GM12878 (cell line): ENCODE measurements around the gene PSMD13.

Experiments
- ASH2L ChIP-seq: fragments of 300-600, 200-600 bp; sonication (generic); IDR thresholded peaks from 2 replicates; pipeline ENCODE4 v1.6.1; 2017; ENCODE audit warnings: low read depth, mild to moderate bottlenecking, borderline replicate concordance
- EGR1 ChIP-seq, 2 experiments: IDR thresholded peaks; 1 replicate in 1 of 2; 2 replicates in 1 of 2; pipeline ENCODE4 v1.6.1; 2011 to 2012; ENCODE audit warnings: low read depth in 2 of 2, low read length in 2 of 2, borderline replicate concordance in 1 of 2, mild to moderate bottlenecking in 1 of 2, moderate library complexity in 1 of 2
- ESRRA ChIP-seq: IDR thresholded peaks from 2 replicates; pipeline ENCODE4 v1.6.1; 2012; ENCODE audit warnings: mild to moderate bottlenecking, low read length, improper control_type of control experiment
- EZH2 ChIP-seq: IDR thresholded peaks from 2 replicates; pipeline ENCODE4 v1.6.1; 2012; ENCODE audit warnings: low read depth, mild to moderate bottlenecking, control low read depth, inconsistent platforms, low read length, borderline replicate concordance; ENCODE audit not compliant: control insufficient read depth
- MXI1 ChIP-seq: fragments of 150-350 bp; IDR thresholded peaks from 2 replicates; pipeline ENCODE4 v1.6.1; 2011; ENCODE audit warnings: low read depth, mild to moderate bottlenecking, inconsistent platforms, low read length, improper control_type of control experiment
- RAD21 ChIP-seq: IDR thresholded peaks from 2 replicates; pipeline ENCODE4 v1.6.1; 2011; ENCODE audit warnings: mild to moderate bottlenecking, low read depth, low read length, moderate library complexity; ENCODE audit not compliant: insufficient read depth
- RAD51 ChIP-seq: fragments of 450-650 bp; IDR thresholded peaks from 2 replicates; pipeline ENCODE4 v1.6.1; 2016; ENCODE audit warnings: moderate library complexity, mild to moderate bottlenecking, inconsistent platforms
- RB1 ChIP-seq: fragments of 450-650 bp; formaldehyde crosslinking; IDR thresholded peaks from 2 replicates; pipeline ENCODE4 v1.6.1; 2017; ENCODE audit warnings: mild to moderate bottlenecking, borderline replicate concordance
- TF ChIP-seq, protein P1 (sequence below): IDR thresholded peaks from 2 replicates; pipeline ENCODE4 v1.6.1; 2012; ENCODE audit warnings: low read length, inconsistent platforms

DNA sequence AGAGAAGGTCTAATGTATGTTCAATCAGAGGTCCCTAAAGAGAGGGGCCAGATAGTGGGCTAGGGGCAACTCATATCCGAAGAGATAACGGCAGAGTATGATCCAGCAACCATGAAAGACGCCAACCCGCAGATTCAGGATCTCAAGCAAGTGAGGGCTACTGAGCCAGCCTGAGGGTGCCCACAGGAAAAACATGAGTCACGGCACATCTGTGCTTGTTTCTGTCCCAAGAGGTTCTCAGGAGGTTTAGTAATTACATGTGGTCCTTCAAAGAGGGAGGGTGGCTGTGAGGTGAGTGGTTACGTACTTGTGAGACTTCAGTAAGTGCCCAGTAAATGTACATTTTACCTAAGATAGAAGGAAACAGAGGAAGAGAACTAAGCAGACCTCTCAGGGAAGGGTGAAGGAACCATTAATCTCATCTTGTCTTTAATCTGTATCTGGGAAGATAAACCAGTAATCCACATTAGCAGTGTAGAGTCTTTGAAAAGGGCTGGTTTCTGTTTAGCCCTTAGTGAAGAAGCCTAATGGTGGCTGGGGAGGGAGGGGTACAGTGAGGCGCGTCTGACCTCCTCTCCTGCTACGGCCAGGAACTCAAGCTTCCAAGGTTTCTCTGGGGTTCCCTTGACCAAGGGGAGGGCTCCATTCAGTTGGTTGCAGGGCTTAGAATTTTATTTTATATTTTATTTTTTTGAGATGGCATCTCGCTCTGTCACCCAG lies 10.9 kb upstream of the PSMD13 start:
- TF ChIP-seq ASH2L, result no peak
- TF ChIP-seq, protein P1, sequence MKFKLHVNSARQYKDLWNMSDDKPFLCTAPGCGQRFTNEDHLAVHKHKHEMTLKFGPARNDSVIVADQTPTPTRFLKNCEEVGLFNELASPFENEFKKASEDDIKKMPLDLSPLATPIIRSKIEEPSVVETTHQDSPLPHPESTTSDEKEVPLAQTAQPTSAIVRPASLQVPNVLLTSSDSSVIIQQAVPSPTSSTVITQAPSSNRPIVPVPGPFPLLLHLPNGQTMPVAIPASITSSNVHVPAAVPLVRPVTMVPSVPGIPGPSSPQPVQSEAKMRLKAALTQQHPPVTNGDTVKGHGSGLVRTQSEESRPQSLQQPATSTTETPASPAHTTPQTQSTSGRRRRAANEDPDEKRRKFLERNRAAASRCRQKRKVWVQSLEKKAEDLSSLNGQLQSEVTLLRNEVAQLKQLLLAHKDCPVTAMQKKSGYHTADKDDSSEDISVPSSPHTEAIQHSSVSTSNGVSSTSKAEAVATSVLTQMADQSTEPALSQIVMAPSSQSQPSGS, result no peak
- TF ChIP-seq MXI1, result no peak
- no peak for TF ChIP-seq RAD21
- TF ChIP-seq EGR1 (IDR thresholded peaks at IDR 0.05; ENCODE audit: borderline replicate concordance in 1 of 2, low read depth in 2 of 2, low read length in 2 of 2), result no peak
- TF ChIP-seq RB1, result no peak
- TF ChIP-seq EZH2, result no peak
- no peak for TF ChIP-seq ESRRA
- no peak for TF ChIP-seq RAD51
